CD4-positive, alpha-beta T cell treated with Interleukin-6 for 4 hours (primary cell): Measurements from ENCODE around the gene RANBP3.
"Not testable (repeated sequence)": the region's sequence is repeated elsewhere in the genome, so short reads cannot be mapped to it uniquely, and the experiment has no call there.

ENCODE experiments used
- DNase-seq: peaks from one replicate; pipeline ENCODE4 v3.0.0-alpha.2; 2020; ENCODE audit warnings: mixed read lengths

Gene RANBP3

DNA sequence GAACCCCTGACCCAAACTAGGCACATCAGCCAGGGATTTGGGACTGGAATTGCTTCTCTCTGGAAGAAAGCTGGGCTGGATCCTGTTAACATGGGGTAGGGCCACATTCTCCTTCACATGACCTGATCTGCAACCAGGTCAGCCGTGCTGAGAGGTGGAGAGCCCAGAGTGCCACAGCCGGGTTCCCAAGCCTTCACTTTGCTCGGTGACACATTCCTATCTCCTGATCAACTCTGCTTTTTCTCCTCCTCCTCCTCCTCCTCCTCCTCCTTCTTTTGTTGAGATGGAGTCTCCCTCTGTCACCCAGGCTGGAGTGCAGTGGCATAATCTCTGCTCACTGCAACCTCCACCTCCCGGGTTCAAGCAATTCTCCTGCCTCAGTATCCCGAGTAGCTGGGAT lies 7.9 kb upstream of the RANBP3 start:
- DNase-seq: not testable (repeated sequence)

DNA sequence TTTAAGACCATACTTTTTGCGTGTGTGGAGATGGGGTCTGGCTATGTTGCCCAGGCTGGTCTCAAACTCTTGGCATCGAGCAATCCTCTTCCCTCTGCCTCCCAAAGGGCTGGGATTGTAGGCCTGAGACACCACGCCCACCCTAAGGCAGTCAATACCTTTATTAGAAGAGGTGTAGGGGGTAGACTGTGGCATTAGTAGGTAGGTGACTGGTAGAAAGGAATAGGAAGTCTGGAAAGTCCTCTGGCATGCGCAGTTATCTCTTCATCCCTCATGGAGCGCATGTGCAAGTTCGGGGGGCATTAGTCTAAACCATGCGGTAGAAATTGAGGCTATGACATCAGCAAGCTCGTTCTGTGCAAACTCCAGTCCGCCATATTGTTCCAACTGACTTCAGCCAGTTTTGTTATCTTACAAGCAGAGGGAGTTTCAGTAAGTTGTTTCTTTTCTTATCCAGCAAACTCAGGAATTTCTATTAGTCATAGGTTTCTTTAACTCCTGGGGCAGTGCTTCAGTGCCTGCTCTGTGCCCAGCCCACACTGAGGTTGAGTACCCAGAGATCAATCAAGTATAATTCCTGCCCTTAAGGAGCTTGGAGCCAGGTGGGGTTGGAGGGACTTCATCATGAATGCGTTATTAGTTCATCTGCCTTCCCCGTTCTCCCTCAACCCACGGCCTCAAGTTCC lies 7.3 kb upstream of the RANBP3 start:
- no peak for DNase-seq

DNA sequence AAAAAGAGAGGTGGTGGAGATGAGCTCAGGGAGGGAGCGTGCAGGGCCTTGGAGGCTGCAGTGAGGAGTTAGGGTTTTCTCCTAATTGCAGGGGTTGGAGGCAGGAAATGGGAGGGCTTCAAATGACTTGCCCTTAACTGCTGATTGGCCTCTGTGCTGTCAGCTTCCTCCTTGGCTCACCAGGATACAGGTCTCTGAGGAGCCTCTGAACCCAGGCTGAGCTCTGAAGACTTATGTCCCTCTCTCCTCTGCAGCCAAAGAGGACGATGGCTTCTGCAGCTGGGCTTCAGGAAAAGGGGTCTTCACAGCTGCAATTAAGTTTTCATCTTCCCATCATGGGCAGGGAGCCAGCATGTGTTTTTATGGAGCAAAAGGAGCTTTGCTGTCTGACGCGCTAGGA lies 6.7 kb upstream of the RANBP3 start:
- no peak for DNase-seq

DNA sequence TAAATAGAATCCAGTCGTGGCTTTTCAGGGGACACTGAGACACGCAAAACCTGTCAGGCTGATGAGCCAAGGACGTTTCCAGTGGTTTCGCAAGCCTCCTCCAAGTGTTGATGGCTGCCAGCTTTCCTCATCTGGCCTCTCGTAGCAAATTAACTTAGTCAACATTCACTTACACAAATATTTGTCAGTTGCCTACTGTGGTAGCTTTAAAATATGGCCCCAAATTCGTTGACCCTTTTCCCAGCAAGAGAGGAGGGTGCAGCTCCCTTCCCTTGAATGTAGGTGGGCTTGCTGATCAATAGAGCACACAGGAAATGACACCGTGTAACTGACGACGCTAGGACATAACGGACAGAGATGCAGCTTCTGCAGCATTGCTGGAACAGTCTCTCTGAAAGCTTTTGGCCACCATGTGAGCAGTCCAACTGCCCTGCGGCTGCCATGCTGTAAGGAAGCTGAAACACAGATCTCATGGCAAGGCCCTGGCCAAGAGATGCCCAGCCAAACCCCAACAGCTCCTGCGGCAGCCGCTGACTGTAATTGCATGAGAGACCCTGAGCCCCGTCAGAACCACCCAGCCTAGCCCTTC lies 5.5 kb upstream of the RANBP3 start:
- no peak for DNase-seq

DNA sequence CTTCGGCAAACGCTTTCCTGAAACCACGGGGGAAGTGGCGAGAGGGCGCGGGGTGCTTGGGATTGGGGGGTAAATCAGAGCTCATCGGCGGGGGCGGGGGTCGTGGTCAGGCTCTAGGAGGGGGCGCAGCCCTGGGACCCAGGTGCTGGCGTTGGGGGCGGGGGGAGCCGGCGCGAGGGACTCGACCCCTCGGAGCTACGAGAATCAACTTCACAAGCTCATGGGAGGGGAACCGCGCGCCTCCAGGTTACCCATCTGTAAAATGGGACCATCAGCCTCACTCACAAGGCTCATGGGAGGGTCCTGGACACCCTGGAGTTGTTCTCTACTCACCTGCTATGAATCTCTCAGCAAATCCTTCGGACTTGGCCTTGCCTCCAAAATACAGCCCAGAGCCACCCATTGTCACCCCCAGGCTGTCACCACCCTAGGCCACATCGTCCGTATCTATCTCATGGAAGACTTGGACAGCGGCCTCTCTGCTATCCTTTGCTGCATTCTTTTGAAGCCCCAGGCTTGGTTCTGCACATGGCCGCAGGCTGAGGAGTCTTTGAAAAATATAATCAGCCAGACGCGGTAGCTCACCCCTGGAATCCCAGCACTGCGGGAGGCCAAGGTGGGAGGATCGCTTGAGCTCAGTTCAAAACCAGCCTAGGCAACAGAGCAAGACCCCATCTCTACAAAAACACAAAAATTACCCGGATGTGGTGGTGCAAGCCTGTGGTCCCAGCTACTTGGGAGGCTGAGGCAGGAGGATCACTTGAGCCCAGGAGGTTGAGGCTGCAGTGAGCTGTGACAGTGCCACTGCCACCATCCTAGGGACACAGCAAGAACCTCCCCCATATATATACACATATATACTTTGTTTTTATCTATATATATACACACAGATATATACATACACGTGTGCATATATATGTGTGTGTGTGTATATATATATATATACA lies 939 bp upstream of the RANBP3 start:
- no peak for DNase-seq

DNA sequence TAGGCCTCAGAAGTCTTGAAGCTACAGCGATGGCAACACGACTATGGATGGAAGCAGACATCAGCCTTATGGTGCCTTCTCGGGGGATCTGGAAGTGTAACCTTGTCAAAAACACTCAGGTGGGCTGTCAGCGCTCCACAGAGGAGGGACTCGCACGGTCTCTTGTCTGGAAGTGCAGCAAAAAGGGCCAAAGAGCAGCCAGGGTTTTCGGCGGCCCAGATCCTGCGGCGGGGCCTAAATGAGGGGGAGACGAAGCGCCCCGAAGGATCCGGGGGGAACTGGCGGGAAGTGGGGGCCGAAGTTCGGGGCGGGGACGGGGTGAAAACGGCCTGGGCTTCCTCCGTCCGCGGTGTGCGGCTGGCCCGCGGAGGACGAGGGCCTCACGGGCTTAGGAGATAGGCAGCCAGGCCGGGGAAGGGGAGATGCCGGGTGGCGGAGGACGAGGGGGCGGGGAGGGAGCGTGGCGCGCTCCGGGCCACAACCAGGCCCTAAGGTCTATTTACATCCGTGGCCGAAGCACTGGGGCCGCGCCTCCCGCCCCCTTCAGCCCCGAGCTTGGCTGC lies 637 bp downstream of the RANBP3 start:
- DNase-seq: no peak

DNA sequence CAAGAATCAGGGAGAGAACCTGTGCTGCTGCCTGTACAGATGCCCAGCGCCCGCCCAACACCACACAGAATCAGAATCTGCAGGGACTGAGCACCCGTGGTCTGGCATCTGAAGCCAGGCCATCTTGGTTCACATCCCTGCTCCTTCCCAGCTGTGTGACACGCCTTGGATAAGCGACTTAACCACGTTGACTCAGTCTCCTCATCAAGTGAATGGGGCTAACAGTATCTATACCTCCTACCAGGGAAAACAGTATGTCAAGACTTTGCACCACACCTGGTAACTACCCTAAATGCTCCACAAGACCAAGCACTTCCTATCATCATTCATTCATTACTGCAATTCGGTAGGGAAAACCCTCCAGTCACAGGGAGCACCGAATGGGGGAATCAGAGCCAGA lies 1.2 kb downstream of the RANBP3 start:
- no peak for DNase-seq

DNA sequence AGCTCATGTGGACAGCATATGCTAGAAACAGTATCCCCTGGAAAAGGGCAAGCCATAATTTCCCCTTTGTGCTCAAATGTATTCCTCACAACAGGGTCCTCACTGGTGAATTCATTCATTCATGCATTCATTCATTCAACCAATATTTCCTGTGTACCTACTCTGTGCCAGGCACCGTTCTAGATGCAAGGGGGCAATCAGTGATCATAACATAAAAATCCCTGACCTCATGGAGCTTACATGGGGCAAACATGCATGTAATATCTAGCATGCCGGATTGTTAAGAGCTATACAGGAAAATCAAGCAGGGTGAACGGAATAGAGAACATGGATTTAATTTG lies 2.6 kb downstream of the RANBP3 start:
- no peak for DNase-seq

DNA sequence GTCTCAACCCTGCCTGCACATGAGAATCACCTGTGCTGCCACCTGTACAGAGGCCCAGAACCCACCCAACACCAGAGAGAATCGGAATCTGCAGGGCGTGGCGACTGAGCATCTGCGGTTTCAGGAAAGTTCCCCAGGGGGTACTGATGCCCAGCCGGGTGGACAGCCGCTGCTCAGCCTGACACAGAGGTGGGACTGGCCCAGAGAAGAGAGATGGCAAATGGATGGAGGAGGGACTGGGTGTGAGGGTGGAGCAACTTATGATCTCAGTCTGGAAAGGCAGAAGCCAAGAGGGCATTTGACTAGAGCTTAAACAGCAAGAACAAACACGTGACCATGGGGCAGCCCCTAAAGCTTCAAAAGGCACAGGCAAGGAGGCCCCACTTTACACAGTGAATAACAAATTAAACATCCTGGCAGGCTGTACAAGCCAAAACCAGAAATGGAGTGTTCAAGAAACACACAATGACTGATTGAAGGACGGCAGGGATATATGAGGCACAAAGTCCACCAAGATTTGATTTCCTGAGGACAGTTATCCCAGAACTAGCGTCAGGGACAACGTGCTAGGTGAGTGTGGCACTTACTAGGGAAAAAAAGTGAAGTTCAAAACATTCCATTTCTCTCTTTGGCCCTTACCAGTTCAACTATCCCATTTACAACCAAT lies 3.1 kb downstream of the RANBP3 start:
- DNase-seq: no peak

DNA sequence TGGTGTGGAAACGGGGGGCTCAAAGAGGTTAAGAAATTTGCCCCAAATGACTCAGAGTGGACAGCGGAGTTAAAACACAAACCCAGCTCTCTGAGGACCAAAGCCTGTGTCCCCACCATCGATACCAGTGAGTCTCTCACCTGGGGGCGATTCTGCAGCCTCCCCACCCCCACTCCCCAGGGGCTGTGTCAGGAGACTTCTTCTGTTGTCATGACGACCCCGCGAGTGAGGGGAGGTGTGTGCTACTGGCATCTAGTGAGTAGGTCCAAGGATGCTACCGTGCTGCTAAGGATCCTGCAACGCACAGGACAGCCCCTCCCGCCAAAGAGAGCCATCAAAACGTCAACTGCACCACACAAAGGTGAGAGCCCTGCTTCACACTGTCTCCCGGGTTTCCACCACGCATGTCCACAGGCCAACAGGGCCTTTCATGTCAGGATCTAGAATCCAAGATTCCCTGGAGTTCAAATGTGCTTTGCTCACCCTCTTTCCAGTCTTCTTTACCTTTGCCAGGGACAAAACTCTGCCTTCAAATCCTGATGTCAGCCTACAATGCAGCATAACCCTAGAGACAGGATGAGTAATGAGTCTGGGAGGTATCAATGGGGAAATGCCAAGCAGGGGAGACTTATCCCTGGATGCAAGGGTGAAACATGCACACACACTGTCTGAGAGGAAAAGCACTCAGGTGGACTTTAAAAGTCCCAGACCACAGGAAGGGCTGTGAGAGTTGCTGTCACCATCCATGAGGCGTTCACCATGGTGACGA lies 3.9 kb downstream of the RANBP3 start:
- no peak for DNase-seq

DNA sequence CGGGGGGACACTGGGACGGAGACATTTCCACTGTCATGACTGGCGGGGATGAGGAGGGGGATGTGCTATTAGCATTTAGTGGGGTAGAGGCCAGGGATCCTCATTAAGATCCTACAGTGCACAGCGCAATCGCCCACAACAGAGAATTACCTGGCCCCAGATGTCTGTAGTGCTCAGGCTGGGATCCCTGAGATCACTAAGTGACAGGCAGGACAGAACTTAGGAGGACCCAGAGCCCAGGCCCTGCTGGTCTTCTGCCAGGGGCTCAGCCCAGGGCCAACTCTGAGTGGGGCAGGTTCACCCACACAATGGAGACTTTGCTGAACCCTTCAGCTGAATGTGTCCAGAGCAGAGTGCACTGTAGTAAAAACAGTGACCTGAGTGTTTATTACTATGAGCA lies 4.6 kb downstream of the RANBP3 start:
- DNase-seq: no peak

DNA sequence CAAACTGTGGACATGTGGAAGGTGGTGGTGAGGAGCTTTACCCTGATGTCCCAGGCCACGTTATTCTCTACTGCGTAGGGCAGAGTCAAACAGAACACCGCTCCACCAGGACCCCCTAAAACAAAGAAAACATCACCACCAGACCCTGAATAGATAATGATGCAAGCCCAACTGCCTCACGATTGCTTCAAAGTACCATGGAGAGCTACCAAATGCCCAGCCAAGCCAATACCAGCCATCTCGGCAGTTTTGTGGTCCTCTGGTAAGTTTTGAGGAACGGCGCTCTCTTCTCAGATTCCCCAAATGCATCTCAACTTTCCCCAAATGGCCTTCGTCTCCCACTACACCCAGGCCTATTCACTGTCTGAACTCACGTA lies 5.6 kb downstream of the RANBP3 start:
- no peak for DNase-seq

DNA sequence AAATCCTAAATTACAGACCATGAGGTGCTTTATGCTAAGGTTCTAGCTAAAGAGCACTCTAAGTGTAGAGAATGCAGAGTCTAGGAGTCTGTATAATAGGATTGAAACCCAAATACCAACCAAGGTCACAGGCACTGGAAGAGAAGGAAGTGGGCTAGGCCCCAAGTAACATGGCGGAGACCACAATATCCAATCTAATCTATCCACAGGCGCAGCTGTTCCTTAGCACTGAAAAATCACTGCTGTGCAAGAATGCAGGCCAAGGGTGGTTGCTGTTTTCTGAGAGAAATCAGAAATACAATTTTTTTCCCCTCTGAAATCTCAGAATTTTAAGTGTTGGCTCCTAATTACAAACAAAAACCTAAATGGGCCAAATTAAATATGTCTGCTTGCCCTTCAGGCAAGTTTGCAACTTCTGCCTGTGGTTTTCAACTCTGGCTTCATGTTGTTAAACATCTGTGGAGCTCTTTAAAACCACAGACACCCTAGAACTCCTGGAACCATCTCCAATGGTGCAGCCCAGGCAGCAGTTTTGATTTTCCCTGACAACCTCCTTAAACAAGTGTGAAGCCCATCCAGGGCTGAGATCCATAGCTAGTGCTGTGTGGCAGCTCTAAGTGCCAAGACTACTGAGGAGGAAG lies 6.1 kb downstream of the RANBP3 start:
- DNase-seq: no peak

DNA sequence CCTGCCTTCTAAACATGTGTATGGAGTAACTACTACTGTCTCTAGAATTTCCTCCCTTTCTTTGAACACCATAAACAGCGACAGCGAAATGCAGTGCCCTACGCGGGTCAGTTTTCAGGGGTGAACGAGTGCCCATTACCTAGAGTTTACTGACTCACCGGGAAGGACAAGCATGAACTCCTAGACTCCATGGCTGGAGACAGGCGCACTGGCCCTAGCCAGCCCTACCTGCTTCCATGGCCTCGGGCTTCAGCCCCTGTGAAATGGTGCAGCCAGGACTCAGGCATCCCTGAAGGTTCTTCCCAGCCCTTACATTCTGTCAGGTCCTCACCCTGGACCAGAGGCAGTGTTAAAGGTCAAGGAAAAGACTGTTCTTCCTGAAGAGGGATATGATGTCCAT lies 8.5 kb downstream of the RANBP3 start:
- no peak for DNase-seq

DNA sequence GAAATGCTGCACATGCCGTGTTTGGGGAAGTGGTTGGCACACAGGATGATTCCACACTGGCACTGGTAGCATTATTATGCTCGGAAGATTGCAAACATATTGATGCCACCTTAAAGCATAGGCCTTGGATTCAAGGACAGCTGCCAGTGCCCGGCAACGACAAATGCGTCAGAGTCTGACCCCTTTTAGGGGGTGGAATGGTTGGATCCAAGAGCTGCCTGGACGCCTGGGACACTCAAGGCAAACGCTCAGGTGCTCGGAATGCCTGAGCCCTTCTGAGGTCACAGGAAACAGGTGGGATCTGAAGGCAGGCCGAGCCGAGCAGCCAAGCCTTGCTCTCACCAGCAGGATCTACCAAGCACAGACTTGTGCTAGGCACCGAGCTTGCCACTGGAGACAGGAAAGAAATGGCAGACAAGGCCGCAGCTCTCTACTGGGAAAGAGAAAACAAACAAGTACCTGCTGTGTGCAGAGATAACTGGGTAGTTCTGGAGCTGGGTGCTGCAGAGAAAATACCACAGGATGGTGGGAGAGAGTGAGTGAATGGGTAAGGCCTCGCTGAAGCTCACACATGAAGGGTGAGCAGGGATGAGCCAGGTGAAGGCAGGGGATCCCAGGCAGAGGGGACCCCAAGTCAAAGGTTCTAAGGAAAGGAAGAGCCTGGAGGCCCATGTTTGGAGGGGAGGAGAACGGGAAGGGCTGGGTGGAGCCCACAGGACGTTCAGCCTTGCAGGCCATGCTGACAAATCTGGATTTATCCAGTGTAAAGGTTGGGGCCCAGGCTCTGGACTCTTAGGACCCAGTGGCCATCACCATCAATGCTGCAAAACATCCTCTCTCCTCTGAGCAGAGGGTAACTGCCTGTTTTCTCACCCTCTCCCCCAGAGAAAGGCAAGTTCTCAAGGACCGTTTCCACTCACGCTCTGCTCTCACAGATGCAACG lies 9.2 kb downstream of the RANBP3 start:
- no peak for DNase-seq

DNA sequence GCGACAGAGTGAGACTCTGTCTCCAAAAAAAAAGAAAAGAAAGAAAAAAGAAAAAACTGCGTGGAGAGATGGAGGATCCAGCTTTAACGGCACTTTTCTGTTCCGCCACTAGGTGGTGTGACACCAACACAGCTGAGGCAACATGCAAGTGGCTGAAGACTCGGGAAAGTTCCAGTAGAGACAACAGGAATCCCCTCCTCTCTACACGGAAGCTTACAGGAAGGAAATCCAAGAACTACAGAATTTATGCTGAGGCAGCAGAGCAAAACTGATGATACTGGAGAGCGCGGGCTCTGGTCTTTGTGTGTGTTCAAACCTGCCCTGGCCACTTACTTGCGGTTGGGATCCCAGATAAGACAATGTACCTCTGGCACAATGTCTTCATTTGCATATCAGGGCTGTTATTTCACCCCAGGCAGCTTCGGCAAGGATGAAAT lies 9.9 kb downstream of the RANBP3 start:
- peak; percentile 74 for DNase-seq

DNA sequence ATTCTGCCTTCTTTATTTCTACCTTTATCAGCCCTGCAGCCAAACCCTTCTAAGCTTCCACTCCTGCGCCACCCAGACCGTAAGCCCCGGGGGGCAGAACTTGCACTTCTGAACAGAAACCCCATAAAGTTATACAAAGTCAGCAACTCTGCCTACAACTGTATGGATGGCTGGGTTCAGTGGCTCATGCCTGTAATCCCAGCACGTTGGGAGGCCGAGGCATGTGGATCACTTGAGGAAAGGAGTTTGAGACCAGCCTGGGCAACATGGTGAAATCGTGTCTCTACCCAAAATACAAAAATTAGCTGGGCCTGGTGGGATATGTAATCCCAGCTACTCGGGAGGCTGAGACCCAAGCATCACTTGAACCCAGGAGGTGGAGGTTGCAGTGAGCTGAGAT lies 10.4 kb downstream of the RANBP3 start:
- no peak for DNase-seq

DNA sequence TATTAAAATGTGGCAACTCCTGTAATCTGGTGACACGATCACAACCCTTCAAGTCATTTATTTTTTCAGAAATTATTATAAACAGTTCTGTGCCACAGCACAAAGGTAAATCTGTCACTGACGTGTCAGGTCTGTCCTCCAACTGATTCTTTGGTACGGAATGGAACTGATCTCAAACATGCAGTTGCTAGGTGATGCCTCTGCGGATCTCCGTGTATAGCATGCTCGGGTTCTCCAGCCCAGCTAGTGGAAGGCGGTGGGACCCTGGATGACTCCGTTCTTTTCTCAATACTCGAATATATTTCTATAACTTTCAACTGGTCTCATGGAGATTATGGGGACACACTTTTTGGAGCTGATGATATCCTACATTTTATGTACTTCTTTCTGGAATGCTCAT lies 11.0 kb downstream of the RANBP3 start:
- no peak for DNase-seq

DNA sequence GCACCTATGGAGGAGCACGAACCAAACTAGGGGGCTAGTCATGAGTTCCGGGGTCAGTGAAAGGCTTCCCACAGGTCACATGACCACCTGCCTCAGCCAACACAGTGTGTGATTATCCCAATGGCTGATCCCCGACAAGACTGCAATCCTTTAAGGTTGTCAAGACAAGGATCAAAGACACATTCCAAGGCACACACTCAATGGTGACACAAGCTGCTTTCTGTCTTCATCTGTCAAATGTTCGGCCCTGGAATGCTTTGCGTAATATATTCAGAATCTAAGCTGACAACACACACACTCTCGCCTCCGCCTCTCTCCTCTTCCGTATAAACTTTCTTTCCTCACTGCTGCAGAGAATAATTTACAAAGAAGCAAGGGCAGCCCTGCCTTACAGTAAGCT lies 11.7 kb downstream of the RANBP3 start:
- no peak for DNase-seq

DNA sequence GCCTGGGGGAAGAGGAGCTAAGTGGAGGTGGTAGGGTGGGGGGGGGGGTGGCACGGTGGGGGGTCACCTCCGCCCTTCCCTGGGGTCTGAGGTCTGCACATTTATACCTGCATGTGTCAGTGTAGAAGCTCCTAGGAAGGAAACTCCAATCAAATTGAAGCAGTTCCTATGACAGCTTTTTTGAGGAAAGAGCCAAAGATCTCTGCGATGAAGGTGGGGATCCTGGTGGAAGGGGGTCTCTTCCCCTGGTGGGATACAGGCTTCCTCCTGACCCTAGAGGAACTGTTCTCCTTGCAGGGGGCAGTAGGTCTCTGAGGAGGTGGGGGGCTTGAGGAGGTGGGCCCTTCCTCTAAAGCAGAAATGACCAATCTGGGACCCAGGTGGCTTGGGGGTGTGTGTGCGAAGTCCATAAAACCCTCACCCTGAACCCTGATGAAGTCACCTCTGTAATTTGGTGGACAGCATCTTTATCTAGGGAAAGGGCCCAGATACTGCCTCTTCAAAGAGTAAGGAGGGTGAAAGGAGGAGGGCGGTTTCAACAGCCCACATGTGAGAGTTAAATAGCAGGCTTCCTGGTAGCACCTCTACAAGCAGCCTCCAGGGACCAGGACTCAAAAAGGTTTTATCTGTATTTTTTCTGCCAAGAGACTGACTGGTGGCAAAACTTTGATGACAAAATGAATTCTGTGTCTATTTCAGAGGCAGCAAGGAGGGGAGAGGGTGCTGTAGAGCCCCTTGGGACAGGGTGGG lies 12.9 kb downstream of the RANBP3 start:
- DNase-seq: peak; percentile 48
